A673 (cell line): ENCODE results near the gene CTNNBL1. TPM values are rescaled to one million over a fixed set of nuclear protein-coding genes. Genes with fewer than 3 reads are reported as not detected.

Experiments used
- BruUV-seq: library from RNA; stranded (reverse); fragments of 400-500 nt; replicated peaks from 2 replicates; lab custom pipeline; 2021; lab: Mats Ljungman, UMichigan
- CTCF ChIA-PET: fragments of 300-600 bp; sonication (Branson Sonifier 250); formaldehyde crosslinking; loops from one replicate; lab custom pipeline; 2022; ENCODE audit warnings: antibody characterized with exemption; lab: Charles Lee
- POLR2A ChIA-PET: fragments of 300-600 bp; sonication (Branson Sonifier 250); formaldehyde crosslinking; loops from one replicate; lab custom pipeline; 2022; ENCODE audit warnings: antibody characterized with exemption; ENCODE audit not compliant: low non-redundant PET; lab: Charles Lee
- DNase-seq: peaks from one replicate; pipeline ENCODE4 v3.0.0-alpha.2; 2015; ENCODE audit warnings: low spot score
- H3K27ac ChIP-seq: fragments of 200-600 bp; sonication (generic); 2 replicates; pipeline ENCODE4 v1.5.1; 2016; ENCODE audit warnings: mixed run types, low read depth, mild to moderate bottlenecking, mixed read lengths, antibody characterized with exemption, low read length; ENCODE audit not compliant: poor library complexity, severe bottlenecking
- H3K27me3 ChIP-seq: fragments of 200-600 bp; sonication (generic); replicated peaks from 2 replicates; pipeline ENCODE4 v1.6.1; 2017; ENCODE audit warnings: mixed run types, low read depth, mild to moderate bottlenecking, mixed read lengths, antibody characterized with exemption, low read length; ENCODE audit not compliant: insufficient read depth, poor library complexity
- H3K36me3 ChIP-seq: fragments of 200-600 bp; sonication (generic); 2 replicates; pipeline ENCODE4 v1.6.1; 2016; ENCODE audit warnings: mixed run types, mild to moderate bottlenecking, mixed read lengths, antibody characterized with exemption, low read length; ENCODE audit not compliant: insufficient read depth, poor library complexity, severe bottlenecking
- H3K4me1 ChIP-seq: fragments of 200-600 bp; sonication (generic); 2 replicates; pipeline ENCODE4 v1.6.1; 2017; ENCODE audit warnings: mixed run types, mild to moderate bottlenecking, mixed read lengths, antibody characterized with exemption, low read length; ENCODE audit not compliant: insufficient read depth, poor library complexity, severe bottlenecking
- H3K4me3 ChIP-seq: fragments of 200-600 bp; sonication (generic); 2 replicates; pipeline ENCODE4 v1.5.1; 2016; ENCODE audit warnings: low read depth, mixed run types, mild to moderate bottlenecking, mixed read lengths, low read length; ENCODE audit not compliant: poor library complexity, severe bottlenecking
- H3K9me3 ChIP-seq: fragments of 200-600 bp; sonication (generic); 2 replicates; pipeline ENCODE4 v1.6.1; 2016; ENCODE audit warnings: mixed run types, low read depth, mild to moderate bottlenecking, mixed read lengths, antibody characterized with exemption, low read length; ENCODE audit not compliant: poor library complexity, severe bottlenecking
- CTCF ChIP-seq: fragments of 300-800, 200-600 bp; sonication (generic); conservative IDR thresholded peaks from 2 replicates; pipeline ENCODE4 v1.5.1; 2017; ENCODE audit warnings: low read depth, mild to moderate bottlenecking, antibody characterized with exemption, low read length, moderate library complexity, mixed read lengths
- EZH2 ChIP-seq: fragments of 200-600 bp; sonication (generic); IDR thresholded peaks from 2 replicates; pipeline ENCODE4 v1.6.1; 2017; ENCODE audit warnings: borderline replicate concordance, low read depth, mild to moderate bottlenecking, mixed read lengths, antibody characterized with exemption, low read length; ENCODE audit not compliant: poor library complexity, severe bottlenecking
- intact Hi-C: fragments of 100-400 bp; cut with micrococcal nuclease; formaldehyde crosslinking; loops from one replicate; pipeline ENCODE4 v1.10.0; 2022; ENCODE audit not compliant: unreplicated experiment
- total RNA-seq: library from RNA; stranded (reverse); gene quantifications from 2 replicates; pipeline ENCODE4 v1.2.3, GENCODE V29; 2021

CTNNBL1 gene
- total RNA-seq, 1 experiment from 2014 or later: 88.5 TPM

- H3K27ac ChIP-seq: no peak overlapping the region
- H3K27me3 ChIP-seq: no peaks in the 10 kb centered on the region
- peaks cover 4% of the 10 kb centered on the region for H3K9me3 ChIP-seq
- H3K36me3 ChIP-seq: no peaks in the 10 kb centered on the region
- TF ChIP-seq EZH2: no peak
- TF ChIP-seq CTCF: no peak
- intact Hi-C loops: no loop called here
- H3K4me3 ChIP-seq: no peak overlapping the region
- ChIA-PET POLR2A (no interaction called here), CTCF (no interaction called here)
- no TSS peak for BruUV-seq
- DNase-seq: no peak
- H3K4me1 ChIP-seq: peaks cover 35% of the 10 kb centered on the region
Measured at GRCh38 chr20:37723668-37724067, 29.8 kb downstream of the CTNNBL1 start.

- POLR2A ChIA-PET: no interaction called here
- Histone ChIP-seq H3K9me3 (peaks cover 4% of the 10 kb centered on the region), H3K27ac (no peak overlapping the region), H3K36me3 (no peaks in the 10 kb centered on the region), H3K27me3 (no peaks in the 10 kb centered on the region), H3K4me1 (peaks cover 48% of the 10 kb centered on the region), H3K4me3 (no peak overlapping the region)
- CTCF ChIA-PET: no interaction called here
- DNase-seq: no peak
- no TSS peak for BruUV-seq
- no peak for TF ChIP-seq CTCF
- intact Hi-C loops: no loop called here
Measured at GRCh38 chr20:37725165-37725564, 31.3 kb downstream of the CTNNBL1 start.

GRCh38 chr20:37725855-37726254, 32.0 kb downstream of the CTNNBL1 start:
- Histone ChIP-seq H3K36me3 (no peaks in the 10 kb centered on the region), H3K9me3 (peaks cover 4% of the 10 kb centered on the region), H3K27me3 (no peaks in the 10 kb centered on the region), H3K4me3 (no peak overlapping the region), H3K27ac (peak overlapping the region; percentile 55), H3K4me1 (peaks cover 48% of the 10 kb centered on the region)
- intact Hi-C loops: no loop called here
- no TSS peak for BruUV-seq
- no peak for TF ChIP-seq CTCF
- no peak for TF ChIP-seq EZH2
- DNase-seq: peak; percentile 29
- ChIA-PET CTCF (no interaction called here), POLR2A (no interaction called here)
